HG02852 (cell line): ENCODE measurements around the gene COLEC12.

Source experiments
- ATAC-seq: cut with Tn5 transposase; IDR thresholded peaks from one replicate; pipeline ENCODE4 v1.9.1; 2021; ENCODE audit warnings: mild to moderate bottlenecking, moderate library complexity; ENCODE audit not compliant: unreplicated experiment

The COLEC12 gene

GRCh38 chr18:500632-501405 is at the start of gene COLEC12:
COLEC12 (minus strand) TSS chr18:500701; CDS start chr18:500514, 187 bp downstream.
- ATAC-seq, result no peak

- ATAC-seq, result no peak
Measured at GRCh38 chr18:549967-550366, 49.5 kb upstream of the COLEC12 start.

GRCh38 chr18:543447-544078 is 43.1 kb upstream of the COLEC12 start:
- no peak for ATAC-seq

- no peak for ATAC-seq
Measured at GRCh38 chr18:533995-534601, 33.6 kb upstream of the COLEC12 start.

- ATAC-seq, result no peak
Measured at GRCh38 chr18:532632-533031, 32.1 kb upstream of the COLEC12 start.

- ATAC-seq, result no peak
Measured at GRCh38 chr18:532018-532417, 31.5 kb upstream of the COLEC12 start.

GRCh38 chr18:527146-527545 is 26.6 kb upstream of the COLEC12 start:
- no peak for ATAC-seq

- no peak for ATAC-seq
Measured at GRCh38 chr18:526681-527080, 26.2 kb upstream of the COLEC12 start.

- ATAC-seq, result no peak
Measured at GRCh38 chr18:525036-525797, 24.7 kb upstream of the COLEC12 start.

GRCh38 chr18:524466-524865 is 24.0 kb upstream of the COLEC12 start:
- no peak for ATAC-seq

- no peak for ATAC-seq
Measured at GRCh38 chr18:523561-523960, 23.1 kb upstream of the COLEC12 start.

- peak; percentile 96 for ATAC-seq
Measured at GRCh38 chr18:519019-519879, 18.7 kb upstream of the COLEC12 start.

GRCh38 chr18:518081-518480 is 17.6 kb upstream of the COLEC12 start:
- ATAC-seq, result no peak

GRCh38 chr18:515838-516237 is 15.3 kb upstream of the COLEC12 start:
- ATAC-seq, result no peak

- ATAC-seq, result no peak
Measured at GRCh38 chr18:515156-515815, 14.8 kb upstream of the COLEC12 start.

- no peak for ATAC-seq
Measured at GRCh38 chr18:513826-514530, 13.5 kb upstream of the COLEC12 start.

GRCh38 chr18:512957-513356 is 12.5 kb upstream of the COLEC12 start:
- ATAC-seq, result no peak

- no peak for ATAC-seq
Measured at GRCh38 chr18:508835-509234, 8.3 kb upstream of the COLEC12 start.

GRCh38 chr18:507636-508035 is 7.1 kb upstream of the COLEC12 start:
- ATAC-seq, result no peak
